Measurements from ENCODE around the gene CYS1. TPM values are rescaled to one million over a fixed set of nuclear protein-coding genes. Genes with fewer than 3 reads are reported as not detected.

CYS1 gene
- total and polyA plus RNA-seq, 2 of the 8 experiments (the other 6 are each of a cell fraction or from before 2014, with no cell fraction given): 0.09 to 0.13 TPM

DNA sequence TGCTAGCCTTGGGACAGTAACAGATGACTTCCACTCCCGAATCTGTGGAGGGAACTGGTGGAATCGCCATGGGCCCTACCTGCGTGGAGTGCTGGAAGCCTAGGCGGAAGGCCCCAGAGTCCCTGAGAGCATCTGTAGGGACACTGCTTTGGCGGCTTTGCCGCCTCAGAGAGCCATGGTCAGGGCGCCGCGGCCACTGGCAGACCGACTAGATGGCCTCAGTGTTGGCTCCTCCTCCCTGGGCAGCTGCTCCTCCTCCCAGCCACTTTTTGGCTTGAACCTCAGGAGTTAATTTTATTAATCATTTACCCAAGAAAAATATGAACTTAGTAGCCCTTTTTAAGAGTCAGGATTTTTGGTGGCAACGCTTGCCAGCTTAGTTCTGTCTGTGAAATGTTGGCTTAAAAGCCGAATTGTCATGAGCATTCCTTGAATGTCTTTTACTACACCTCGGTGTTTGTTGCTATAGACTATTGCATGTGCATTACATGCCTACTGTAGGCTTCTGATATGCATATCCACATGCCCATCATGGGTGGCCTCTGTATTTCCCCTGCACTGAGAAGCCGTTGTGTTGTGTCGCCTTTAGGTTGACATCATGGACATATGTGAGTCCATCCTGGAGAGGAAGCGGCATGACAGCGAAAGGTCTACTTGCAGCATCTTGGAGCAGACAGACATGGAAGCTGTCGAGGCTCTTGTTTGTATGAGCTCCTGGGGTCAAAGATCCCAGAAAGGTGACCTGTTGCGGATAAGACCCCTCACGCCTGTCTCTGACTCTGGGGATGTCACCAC, 34.5 kb downstream of the CYS1 start (continued):
- TF ChIP-seq RAD21 (IDR thresholded peaks at IDR 0.05 in 1 of 2, conservative IDR thresholded peaks at IDR 0.05 in 1 of 2; ENCODE audit: low read depth in 2 of 2, low read length in 2 of 2): no peak
- no peak for TF ChIP-seq RNF2 (IDR thresholded peaks at IDR 0.05; ENCODE audit: borderline replicate concordance, low read depth, low read length, missing control alignments, poor library complexity, severe bottlenecking)

Measured in H1 (cell line).